HepG2 (cell line): Measurements from ENCODE around the gene AP1G1. TPM values are rescaled to one million over a fixed set of nuclear protein-coding genes. Genes with fewer than 3 reads are reported as not detected.
A peak's percentile ranks its signal among the peaks of the same experiment; 100 is the strongest.

Source experiments
- ATAC-seq: fragments of 200-7000 bp; cut with Tn5 transposase; 3 replicates; pipeline ENCODE4 v1.9.1; 2020; ENCODE audit warnings: mild to moderate bottlenecking, moderate library complexity
- BruUV-seq: library from RNA; stranded (reverse); fragments of 400-500 nt; replicated peaks from 2 replicates; lab custom pipeline; 2021; lab: Mats Ljungman, UMichigan
- CTCF ChIA-PET: fragments of 300-600 bp; formaldehyde crosslinking; extraction: SDS; loops from one replicate; lab custom pipeline; 2021; ENCODE audit warnings: low total read pairs, inconsistent platforms, low intra/inter-chr PET ratio; lab: Yijun Ruan, JAX
- POLR2A ChIA-PET: fragments of 350-600 bp; sonication (Branson Sonifier 250); formaldehyde crosslinking; loops from one replicate; lab custom pipeline; 2020; ENCODE audit warnings: antibody characterized with exemption, inconsistent platforms; lab: Yijun Ruan, JAX
- DNase-seq: peaks from one replicate; pipeline ENCODE4 v3.0.0-alpha.2; 2015; ENCODE audit warnings: low spot score
- FAIRE-seq: peaks from 3 replicates; lab custom pipeline; 2011; peaks lifted over from hg19 to GRCh38; lab: Jason Lieb, UNC
- H2AFZ ChIP-seq: one replicate; pipeline ENCODE4 v1.6.1; 2011; ENCODE audit warnings: low read length, inconsistent platforms
- H3K27ac ChIP-seq: fragments of 300-600 bp; 3 replicates; pipeline ENCODE4 v1.8.0; 2011; ENCODE audit warnings: mixed run types, mild to moderate bottlenecking, mixed read lengths, low read length, inconsistent platforms; ENCODE audit not compliant: insufficient read depth; ENCODE audit errors: extremely low read length
- H3K27me3 ChIP-seq, 2 experiments: fragments of 200-600 bp in 1 of 2; 2 replicates in 1 of 2; 3 replicates in 1 of 2; pipeline versions ENCODE4 v1.6.0 to v1.8.0; 2011; ENCODE audit warnings: low read length in 2 of 2, mild to moderate bottlenecking in 2 of 2, moderate library complexity in 2 of 2, inconsistent platforms in 1 of 2; ENCODE audit not compliant: insufficient read depth in 2 of 2, control insufficient read depth in 1 of 2
- H3K36me3 ChIP-seq, 2 experiments: fragments of 200-600 bp in 1 of 2; replicated peaks in 1 of 2; 2 replicates in 1 of 2; 3 replicates in 1 of 2; pipeline versions ENCODE4 v1.5.1 to v1.8.0; 2011; ENCODE audit warnings: low read length in 2 of 2, inconsistent platforms in 1 of 2; ENCODE audit not compliant: insufficient read depth in 2 of 2, control insufficient read depth in 1 of 2
- H3K4me1 ChIP-seq: 2 replicates; pipeline ENCODE4 v1.5.1; 2012; ENCODE audit warnings: low read length, inconsistent platforms; ENCODE audit not compliant: insufficient read depth
- H3K4me2 ChIP-seq: 2 replicates; pipeline ENCODE4 v1.6.0; 2011; ENCODE audit warnings: low read depth, low read length, inconsistent platforms
- H3K4me3 ChIP-seq, 3 experiments: fragments of 200-600 bp in 1 of 3; sonication (generic), shearing (Covaris generic) in 1 of 3; replicated peaks in 1 of 3; 2 replicates each; pipeline ENCODE4 v1.5.1; 2011 to 2016; ENCODE audit warnings: low read length in 3 of 3, inconsistent platforms in 2 of 3, low read depth in 2 of 3, mild to moderate bottlenecking in 2 of 3, control low read depth in 1 of 3, mixed read lengths in 1 of 3; ENCODE audit not compliant: insufficient read depth in 1 of 3
- H3K79me2 ChIP-seq: one replicate; pipeline ENCODE4 v1.6.1; 2011; ENCODE audit warnings: low read length, inconsistent platforms; ENCODE audit not compliant: insufficient read depth
- H3K9ac ChIP-seq: 2 replicates; pipeline ENCODE4 v1.6.0; 2011; ENCODE audit warnings: mild to moderate bottlenecking, low read depth, low read length, inconsistent platforms; ENCODE audit not compliant: insufficient read depth
- H3K9me3 ChIP-seq: 2 replicates; pipeline ENCODE4 v1.5.1; 2012; ENCODE audit warnings: mild to moderate bottlenecking, low read length
- H4K20me1 ChIP-seq: 2 replicates; pipeline ENCODE4 v1.6.0; 2011; ENCODE audit warnings: inconsistent platforms, mild to moderate bottlenecking, low read length, moderate library complexity; ENCODE audit not compliant: insufficient read depth
- AKAP8 ChIP-seq: sonication (generic); formaldehyde crosslinking; IDR thresholded peaks from 2 replicates; pipeline ENCODE4 v1.5.1; 2020; ENCODE audit warnings: mild to moderate bottlenecking, missing genetic modification reagents
- DMTF1 ChIP-seq: sonication (generic); formaldehyde crosslinking; IDR thresholded peaks from 2 replicates; pipeline ENCODE4 v1.4.0; 2020; ENCODE audit warnings: mild to moderate bottlenecking, missing genetic modification reagents
- ISX ChIP-seq: sonication (generic); formaldehyde crosslinking; conservative IDR thresholded peaks from 2 replicates; pipeline ENCODE4 v1.5.0; 2020; ENCODE audit warnings: missing genetic modification reagents
- MZF1 ChIP-seq: sonication (generic); formaldehyde crosslinking; IDR thresholded peaks from 2 replicates; pipeline ENCODE4 v1.8.1; 2023; ENCODE audit warnings: mild to moderate bottlenecking, missing genetic modification reagents, borderline replicate concordance
- RFX3 ChIP-seq: IDR thresholded peaks from 2 replicates; pipeline ENCODE4 v1.6.1; 2016; ENCODE audit warnings: missing biosample characterization, missing genetic modification reagents
- SRSF9 ChIP-seq: fragments of 200-400 bp; formaldehyde crosslinking; IDR thresholded peaks from 2 replicates; pipeline ENCODE4 v1.6.1; 2018; ENCODE audit warnings: borderline replicate concordance, mild to moderate bottlenecking, low read depth, low read length; ENCODE audit not compliant: insufficient read depth, poor library complexity, severe bottlenecking
- YEATS4 ChIP-seq: sonication (generic); formaldehyde crosslinking; IDR thresholded peaks from 2 replicates; pipeline ENCODE4 v1.4.0; 2020; ENCODE audit warnings: missing genetic modification reagents, borderline replicate concordance
- ZC3H13 ChIP-seq: sonication (generic); formaldehyde crosslinking; IDR thresholded peaks from 2 replicates; pipeline ENCODE4 v1.8.1; 2023; ENCODE audit warnings: mild to moderate bottlenecking, missing genetic modification reagents, moderate library complexity
- ZFY ChIP-seq: sonication (generic); formaldehyde crosslinking; IDR thresholded peaks from 2 replicates; pipeline ENCODE4 v1.4.0; 2020; ENCODE audit warnings: missing genetic modification reagents
- ZNF296 ChIP-seq: sonication (generic); formaldehyde crosslinking; conservative IDR thresholded peaks from 2 replicates; pipeline ENCODE4 v1.5.0; 2020; ENCODE audit warnings: mild to moderate bottlenecking, missing genetic modification reagents
- ZNF331 ChIP-seq: sonication (generic); formaldehyde crosslinking; IDR thresholded peaks from 2 replicates; pipeline ENCODE4 v1.4.0; 2020; ENCODE audit warnings: missing genetic modification reagents
- ZNF672 ChIP-seq: sonication (generic); formaldehyde crosslinking; IDR thresholded peaks from 2 replicates; pipeline ENCODE4 v1.8.1; 2022; ENCODE audit warnings: missing genetic modification reagents
- WGBS: methylation state at CpG from one replicate; pipeline ENCODE4 v1.1.6; 2017; ENCODE audit warnings: low lambda C conversion rate; 5-methylcytosine and 5-hydroxymethylcytosine counted together
- in situ Hi-C: cut with HindIII; loops from 2 replicates; pipeline ENCODE4 v1.10.0; 2017; ENCODE audit warnings: low pct_unique_long_range_greater_than_20kb; ENCODE audit not compliant: extremely low pct_ligation_motif_present
- intact Hi-C: fragments of 100-400 bp; cut with micrococcal nuclease; formaldehyde crosslinking; loops from one replicate; pipeline ENCODE4 v1.10.0; 2022; ENCODE audit not compliant: unreplicated experiment
- polyA plus RNA-seq, 8 experiments: library from polyadenylated mRNA; depleted of rRNA in 3 of 8; stranded (reverse) in 7 of 8; unstranded in 1 of 8; fragments of >200 nt; fragmentation: Illumina TruSeq in 4 of 8; extraction: Trizol in 4 of 8; gene quantifications; 2 replicates each; pipeline versions ENCODE4 v1.2.1 to v1.2.3, GENCODE V29; 2011 to 2016; ENCODE audit warnings: low read depth in 4 of 8, missing spikeins in 1 of 8, mixed read lengths in 1 of 8; ENCODE audit not compliant: insufficient read depth in 1 of 8
- total RNA-seq, 5 experiments: library from RNA; depleted of rRNA; stranded (reverse); fragments of >200 nt; fragmentation: Illumina TruSeq; extraction: Trizol; gene quantifications; 2 replicates each; pipeline ENCODE4 v1.2.3, GENCODE V29; 2016; ENCODE audit warnings: low read depth in 1 of 5
- TF ChIP-seq, protein P1 (sequence below): sonication (generic); formaldehyde crosslinking; IDR thresholded peaks from 2 replicates; pipeline ENCODE4 v1.4.0; 2020; ENCODE audit warnings: mild to moderate bottlenecking, missing genetic modification reagents
- TF ChIP-seq, protein P2 (sequence below), 2 experiments: sonication (generic) in 1 of 2; formaldehyde crosslinking in 1 of 2; IDR thresholded peaks; 2 replicates each; pipeline versions ENCODE4 v1.4.0 to v1.6.1; 2016 to 2020; ENCODE audit warnings: borderline replicate concordance in 1 of 2, low read depth in 1 of 2, mild to moderate bottlenecking in 1 of 2, missing genetic modification reagents in 1 of 2

Gene AP1G1
- total and polyA plus RNA-seq, 2 of the 13 experiments (the other 11 are each of a cell fraction or from before 2014, with no cell fraction given), result 62.2 to 66.2 TPM

DNA sequence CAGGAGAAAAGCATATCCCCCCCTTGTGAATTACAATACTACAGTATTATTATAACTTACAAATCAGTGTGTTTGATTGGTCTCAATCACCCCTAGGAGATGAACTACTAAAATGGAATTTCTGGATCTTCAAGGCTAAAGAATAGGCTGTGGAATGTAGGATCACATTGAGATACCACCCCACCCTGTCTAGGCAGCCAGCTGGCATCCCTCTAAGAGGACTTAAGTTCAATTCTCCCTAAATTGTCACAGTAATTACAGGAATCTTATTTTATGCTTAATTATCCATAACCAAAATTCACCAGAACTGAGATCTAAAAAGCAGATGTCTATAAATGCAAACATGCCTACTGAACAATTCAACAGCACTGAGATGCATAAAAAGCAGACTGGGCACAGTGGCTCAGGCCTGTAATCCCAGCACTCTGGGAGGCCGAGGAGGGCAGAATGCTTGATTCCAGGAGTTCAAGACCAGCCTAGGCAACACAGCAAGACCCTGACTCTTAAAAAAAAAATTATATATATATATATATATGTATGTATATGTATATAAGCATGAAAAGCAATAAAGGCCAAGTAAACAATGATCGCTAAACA is 12.0 kb downstream of the AP1G1 start (continued):
- TF ChIP-seq, protein P1, sequence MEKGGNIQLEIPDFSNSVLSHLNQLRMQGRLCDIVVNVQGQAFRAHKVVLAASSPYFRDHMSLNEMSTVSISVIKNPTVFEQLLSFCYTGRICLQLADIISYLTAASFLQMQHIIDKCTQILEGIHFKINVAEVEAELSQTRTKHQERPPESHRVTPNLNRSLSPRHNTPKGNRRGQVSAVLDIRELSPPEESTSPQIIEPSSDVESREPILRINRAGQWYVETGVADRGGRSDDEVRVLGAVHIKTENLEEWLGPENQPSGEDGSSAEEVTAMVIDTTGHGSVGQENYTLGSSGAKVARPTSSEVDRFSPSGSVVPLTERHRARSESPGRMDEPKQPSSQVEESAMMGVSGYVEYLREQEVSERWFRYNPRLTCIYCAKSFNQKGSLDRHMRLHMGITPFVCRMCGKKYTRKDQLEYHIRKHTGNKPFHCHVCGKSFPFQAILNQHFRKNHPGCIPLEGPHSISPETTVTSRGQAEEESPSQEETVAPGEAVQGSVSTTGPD (CRISPR knock-in tag), result no peak

- H3K27ac ChIP-seq, result no peak overlapping the region
- peaks cover 9 to 41% of the 10 kb centered on the region in 2 experiments; a peak in 4 of 5 replicates for H3K36me3 ChIP-seq
- no peak overlapping the region for H3K4me2 ChIP-seq
- no TSS peak for BruUV-seq
- 76% methylated on average over 1 of the region's 1 CpG for WGBS
- FAIRE-seq, result peak; percentile 12
- H3K4me3 ChIP-seq, result no peak overlapping the region
- intact Hi-C loops (no loop called here), in situ Hi-C loops (no loop called here)
- H3K9me3 ChIP-seq, result no peaks in the 10 kb centered on the region
- no peak for DNase-seq
- H3K79me2 ChIP-seq, result peaks cover 96% of the 10 kb centered on the region
- peaks cover 30% of the 10 kb centered on the region for H4K20me1 ChIP-seq
- H3K9ac ChIP-seq, result no peak overlapping the region
- ATAC-seq, result peak; percentile 60
- CTCF ChIA-PET, result no interaction called here
- POLR2A ChIA-PET, result interaction anchor here (2.4 kb wide), 1 partner anchor 13 kb away, joined by 15 read pairs; the partner anchor contains the start of gene AP1G1
- H3K4me1 ChIP-seq, result peaks cover 22% of the 10 kb centered on the region; the same call in 1 of the 2 replicates
- H2AFZ ChIP-seq, result no peak overlapping the region
- no peaks in the 10 kb centered on the region for H3K27me3 ChIP-seq
- TF ChIP-seq ZNF672 (CRISPR knock-in tag) (no peak), RFX3 (no peak), DMTF1 (no peak), ZNF331 (CRISPR knock-in tag) (no peak), MZF1 (no peak), SRSF9 (no peak), ISX (no peak), ZNF296 (CRISPR knock-in tag) (no peak), ZFY (CRISPR knock-in tag) (no peak), AKAP8 (no peak), YEATS4 (no peak), ZC3H13 (no peak)
- TF ChIP-seq, protein P2, sequence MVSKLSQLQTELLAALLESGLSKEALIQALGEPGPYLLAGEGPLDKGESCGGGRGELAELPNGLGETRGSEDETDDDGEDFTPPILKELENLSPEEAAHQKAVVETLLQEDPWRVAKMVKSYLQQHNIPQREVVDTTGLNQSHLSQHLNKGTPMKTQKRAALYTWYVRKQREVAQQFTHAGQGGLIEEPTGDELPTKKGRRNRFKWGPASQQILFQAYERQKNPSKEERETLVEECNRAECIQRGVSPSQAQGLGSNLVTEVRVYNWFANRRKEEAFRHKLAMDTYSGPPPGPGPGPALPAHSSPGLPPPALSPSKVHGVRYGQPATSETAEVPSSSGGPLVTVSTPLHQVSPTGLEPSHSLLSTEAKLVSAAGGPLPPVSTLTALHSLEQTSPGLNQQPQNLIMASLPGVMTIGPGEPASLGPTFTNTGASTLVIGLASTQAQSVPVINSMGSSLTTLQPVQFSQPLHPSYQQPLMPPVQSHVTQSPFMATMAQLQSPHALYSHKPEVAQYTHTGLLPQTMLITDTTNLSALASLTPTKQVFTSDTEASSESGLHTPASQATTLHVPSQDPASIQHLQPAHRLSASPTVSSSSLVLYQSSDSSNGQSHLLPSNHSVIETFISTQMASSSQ (IDR thresholded peaks at IDR 0.05; ENCODE audit: low read depth), result no peak
- TF ChIP-seq, protein P2 (CRISPR knock-in tag; IDR thresholded peaks at IDR 0.05; ENCODE audit: borderline replicate concordance), result no peak
These were observed 13.7 kb downstream of the AP1G1 start for GRCh38 chr16:71794943-71795342.
